Measurements from ENCODE around the gene EGFLAM. TPM values are rescaled to one million over a fixed set of nuclear protein-coding genes. Genes with fewer than 3 reads are reported as not detected.

The EGFLAM gene
- total RNA-seq, 1 donor from 2014 or later, result not detected

DNA sequence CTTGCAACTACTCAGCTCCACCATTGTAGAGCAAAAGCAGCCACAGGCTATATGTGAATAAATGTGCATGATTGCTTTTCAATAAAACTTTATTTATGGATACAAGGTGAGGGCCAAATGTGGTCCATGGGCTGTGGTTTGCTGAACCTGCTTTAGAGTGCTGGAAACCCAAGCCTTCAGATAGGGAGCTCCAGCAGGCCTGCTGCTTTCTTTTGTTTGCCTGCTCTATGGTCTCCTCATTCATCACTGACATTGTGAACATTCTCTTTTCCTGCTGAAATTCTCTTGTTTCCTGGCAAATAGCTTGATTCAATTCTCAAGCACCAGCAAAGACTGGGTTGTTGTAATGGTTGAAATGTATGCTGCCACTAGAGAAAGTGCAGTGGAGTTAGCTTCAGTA is 26.0 kb downstream of the EGFLAM start:
- no peak for DNase-seq (ENCODE audit: extremely low spot score, unreplicated experiment)
- Mint-ChIP-seq H3K27me3 (ENCODE audit: unreplicated experiment) (peaks cover 19% of the 10 kb centered on the region), H3K9me3 (ENCODE audit: unreplicated experiment) (no peaks in the 10 kb centered on the region), H3K36me3 (ENCODE audit: unreplicated experiment) (no peaks in the 10 kb centered on the region), H3K4me1 (ENCODE audit: unreplicated experiment) (no peaks in the 10 kb centered on the region), H3K27ac (ENCODE audit: unreplicated experiment) (no peak overlapping the region), H3K4me3 (ENCODE audit: unreplicated experiment) (no peak overlapping the region)
- no peak for TF ChIP-seq CTCF (IDR thresholded peaks at IDR 0.05)

- TF ChIP-seq CTCF (IDR thresholded peaks at IDR 0.05), result no peak
- Mint-ChIP-seq H3K9me3 (ENCODE audit: unreplicated experiment) (no peaks in the 10 kb centered on the region), H3K36me3 (ENCODE audit: unreplicated experiment) (no peaks in the 10 kb centered on the region), H3K27ac (ENCODE audit: unreplicated experiment) (no peak overlapping the region), H3K27me3 (ENCODE audit: unreplicated experiment) (peaks cover 18% of the 10 kb centered on the region), H3K4me3 (ENCODE audit: unreplicated experiment) (no peak overlapping the region), H3K4me1 (ENCODE audit: unreplicated experiment) (no peaks in the 10 kb centered on the region)
- DNase-seq (ENCODE audit: extremely low spot score, unreplicated experiment), result no peak
These were observed 26.9 kb downstream of the EGFLAM start for GRCh38 chr5:38285226-38285625.

GRCh38 chr5:38286002-38286401 is 27.6 kb downstream of the EGFLAM start:
- Mint-ChIP-seq H3K9me3 (ENCODE audit: unreplicated experiment) (no peaks in the 10 kb centered on the region), H3K4me3 (ENCODE audit: unreplicated experiment) (no peak overlapping the region), H3K27ac (ENCODE audit: unreplicated experiment) (no peak overlapping the region), H3K27me3 (ENCODE audit: unreplicated experiment) (peaks cover 14% of the 10 kb centered on the region), H3K36me3 (ENCODE audit: unreplicated experiment) (no peaks in the 10 kb centered on the region), H3K4me1 (ENCODE audit: unreplicated experiment) (no peaks in the 10 kb centered on the region)
- DNase-seq (ENCODE audit: extremely low spot score, unreplicated experiment), result no peak
- TF ChIP-seq CTCF (IDR thresholded peaks at IDR 0.05), result no peak

DNA sequence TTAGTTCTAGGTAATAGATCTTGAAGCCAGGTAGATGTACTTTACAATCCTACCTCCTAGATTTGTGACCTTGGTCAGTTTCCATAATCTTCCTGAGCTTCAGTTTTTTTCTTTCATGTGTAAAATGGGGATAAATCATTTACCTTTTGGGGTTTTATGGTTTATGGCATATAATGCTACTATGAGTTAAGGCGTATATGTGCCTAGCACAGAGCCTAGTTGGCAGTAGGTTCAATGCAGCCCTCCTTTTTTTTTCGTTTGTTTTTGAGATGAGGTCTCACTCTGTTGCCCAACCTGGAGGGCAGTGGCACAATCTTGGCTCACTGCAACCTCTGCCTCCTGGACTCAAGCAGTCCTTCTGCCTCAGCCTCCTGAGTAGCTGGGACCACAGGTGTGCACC is 28.8 kb downstream of the EGFLAM start:
- Mint-ChIP-seq H3K4me1 (ENCODE audit: unreplicated experiment) (no peaks in the 10 kb centered on the region), H3K27me3 (ENCODE audit: unreplicated experiment) (peaks cover 14% of the 10 kb centered on the region), H3K36me3 (ENCODE audit: unreplicated experiment) (no peaks in the 10 kb centered on the region), H3K4me3 (ENCODE audit: unreplicated experiment) (no peak overlapping the region), H3K27ac (ENCODE audit: unreplicated experiment) (no peak overlapping the region), H3K9me3 (ENCODE audit: unreplicated experiment) (no peaks in the 10 kb centered on the region)
- no peak for TF ChIP-seq CTCF (IDR thresholded peaks at IDR 0.05)
- DNase-seq (ENCODE audit: extremely low spot score, unreplicated experiment), result no peak

GRCh38 chr5:38289457-38289856 is 31.1 kb downstream of the EGFLAM start:
- TF ChIP-seq CTCF (IDR thresholded peaks at IDR 0.05), result no peak
- no peak for DNase-seq (ENCODE audit: extremely low spot score, unreplicated experiment)
- peaks cover 12% of the 10 kb centered on the region for H3K27me3 Mint-ChIP-seq (ENCODE audit: unreplicated experiment)
- no peak overlapping the region for H3K27ac Mint-ChIP-seq (ENCODE audit: unreplicated experiment)
- no peaks in the 10 kb centered on the region for H3K4me1 Mint-ChIP-seq (ENCODE audit: unreplicated experiment)
- no peak overlapping the region for H3K4me3 Mint-ChIP-seq (ENCODE audit: unreplicated experiment)
- H3K36me3 Mint-ChIP-seq (ENCODE audit: unreplicated experiment), result no peaks in the 10 kb centered on the region
- H3K9me3 Mint-ChIP-seq (ENCODE audit: unreplicated experiment), result no peaks in the 10 kb centered on the region

Data from osteocyte (in vitro differentiated cells).